ENCODE results near the gene KLK5.
"Not testable (repeated sequence)": the region's sequence is repeated elsewhere in the genome, so short reads cannot be mapped to it uniquely, and the experiment has no call there.

Gene KLK5, protein sequence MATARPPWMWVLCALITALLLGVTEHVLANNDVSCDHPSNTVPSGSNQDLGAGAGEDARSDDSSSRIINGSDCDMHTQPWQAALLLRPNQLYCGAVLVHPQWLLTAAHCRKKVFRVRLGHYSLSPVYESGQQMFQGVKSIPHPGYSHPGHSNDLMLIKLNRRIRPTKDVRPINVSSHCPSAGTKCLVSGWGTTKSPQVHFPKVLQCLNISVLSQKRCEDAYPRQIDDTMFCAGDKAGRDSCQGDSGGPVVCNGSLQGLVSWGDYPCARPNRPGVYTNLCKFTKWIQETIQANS

DNA sequence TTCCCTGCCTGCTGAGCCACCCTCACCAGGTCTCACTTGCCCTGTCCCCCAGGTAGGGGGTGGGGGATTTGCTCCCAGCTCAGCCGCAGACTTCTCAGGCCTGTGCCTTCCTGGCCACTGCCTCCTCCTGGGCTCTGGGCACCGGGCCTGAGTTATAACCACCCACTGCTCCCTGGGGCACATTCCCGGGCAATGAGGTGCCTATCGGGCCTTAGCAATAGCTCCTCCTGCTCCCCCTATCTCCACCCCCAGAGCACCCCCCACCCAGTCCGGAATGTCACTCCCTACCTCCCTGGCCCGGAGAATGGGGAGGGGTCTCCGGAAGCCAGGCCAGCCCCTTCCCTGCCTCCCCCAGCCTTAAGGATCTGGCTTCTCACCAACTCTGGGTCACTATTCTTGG lies at the start of gene KLK5:
TSS of gene KLK5 (minus strand) at position 129 of the 400 bp plus-strand sequence. CDS start 381 bp downstream, outside the sequence.
- DNase-seq = no peak

DNA sequence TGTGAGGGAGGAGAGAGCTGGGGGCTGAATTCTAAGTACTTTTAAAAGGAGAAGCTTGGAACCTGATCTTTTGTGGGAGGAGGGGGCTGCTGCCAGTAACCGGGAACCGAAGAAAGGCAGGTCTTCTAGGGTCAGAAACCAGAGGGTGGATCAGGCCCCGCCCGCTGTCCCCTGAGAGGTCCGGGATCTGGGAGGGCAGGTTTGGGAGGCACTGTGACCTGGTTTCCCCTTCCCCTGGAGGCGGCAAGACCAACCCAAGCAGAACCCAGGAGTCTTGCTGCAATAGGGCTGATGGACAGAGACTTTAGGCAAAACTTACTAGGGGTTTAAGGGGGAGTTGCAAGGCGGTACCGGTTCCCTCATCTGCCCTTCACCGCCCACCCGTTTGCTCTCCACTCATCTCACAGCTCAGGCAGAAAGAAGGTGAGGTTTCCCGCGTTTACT lies 49.3 kb upstream of the KLK5 start:
- no peak for DNase-seq

DNA sequence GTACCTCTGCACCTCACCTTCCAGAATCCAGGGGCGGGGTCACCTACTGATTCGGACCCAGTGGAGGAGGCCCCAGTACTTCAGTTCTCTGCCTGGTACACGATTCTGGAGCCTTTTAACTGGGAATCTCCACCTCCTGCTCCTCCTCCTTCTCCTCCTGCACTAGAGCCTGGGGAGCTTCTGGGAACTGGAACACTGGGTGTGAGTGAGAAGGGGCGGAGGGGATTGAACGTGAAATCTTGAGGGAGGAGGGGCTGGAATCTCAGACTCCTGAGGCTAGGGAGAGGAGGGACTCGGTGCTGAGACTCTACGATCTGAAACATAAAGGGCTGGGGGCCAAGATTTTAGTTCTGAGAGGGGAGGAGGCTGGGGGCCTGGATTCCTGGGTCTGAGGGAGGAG lies 48.7 kb upstream of the KLK5 start, which contains the start of gene KLK8:
TSS of gene KLK8 (minus strand) at position 90 of the 400 bp plus-strand sequence. CDS start 437 bp downstream, outside the sequence.
- DNase-seq = no peak

DNA sequence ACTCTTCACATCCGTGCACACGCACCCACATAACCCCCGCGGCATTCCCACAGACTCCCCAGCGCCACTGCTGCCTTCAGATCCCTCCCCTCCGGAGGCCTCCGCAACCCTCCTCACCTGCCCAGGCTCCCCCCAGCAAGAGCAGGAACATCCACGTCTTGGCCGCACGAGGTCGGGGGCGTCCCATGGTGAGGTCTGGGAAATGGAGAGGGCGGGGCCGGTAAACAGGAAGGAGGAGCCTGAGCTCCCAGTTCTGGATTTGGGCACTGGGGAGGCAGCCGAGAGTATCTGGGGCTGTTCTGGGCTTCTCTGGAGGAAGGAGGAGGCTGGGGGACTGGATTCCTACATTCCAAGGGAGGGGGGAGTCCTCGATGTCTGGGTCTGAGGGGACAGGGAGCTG lies 48.1 kb upstream of the KLK5 start:
- no peak for DNase-seq

- no peak for DNase-seq
Measured at GRCh38 chr19:51000426-51000825, 47.6 kb upstream of the KLK5 start.

DNA sequence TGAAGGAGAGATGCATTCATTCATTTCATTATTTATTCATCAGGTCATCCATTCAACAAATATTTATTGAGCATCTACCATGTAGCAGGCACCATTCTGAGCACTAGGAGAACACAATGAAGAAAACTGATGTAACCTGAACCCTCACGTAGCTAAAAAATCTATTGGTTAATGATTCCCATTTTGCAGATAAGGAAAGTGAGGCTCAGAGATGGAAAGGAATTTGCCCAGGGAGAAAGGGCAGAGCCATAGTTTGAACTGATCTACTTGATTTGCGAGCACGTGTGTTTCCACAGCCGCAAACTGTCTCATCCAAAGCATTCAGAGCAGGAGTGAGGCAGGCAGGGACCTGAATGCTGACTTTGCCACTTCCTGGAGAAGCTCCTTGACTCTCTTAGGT lies 45.8 kb upstream of the KLK5 start:
- no peak for DNase-seq

- DNase-seq = no peak
Measured at GRCh38 chr19:50998061-50998460, 45.2 kb upstream of the KLK5 start.

- DNase-seq = no peak
Measured at GRCh38 chr19:50994129-50994528, 41.3 kb upstream of the KLK5 start.

DNA sequence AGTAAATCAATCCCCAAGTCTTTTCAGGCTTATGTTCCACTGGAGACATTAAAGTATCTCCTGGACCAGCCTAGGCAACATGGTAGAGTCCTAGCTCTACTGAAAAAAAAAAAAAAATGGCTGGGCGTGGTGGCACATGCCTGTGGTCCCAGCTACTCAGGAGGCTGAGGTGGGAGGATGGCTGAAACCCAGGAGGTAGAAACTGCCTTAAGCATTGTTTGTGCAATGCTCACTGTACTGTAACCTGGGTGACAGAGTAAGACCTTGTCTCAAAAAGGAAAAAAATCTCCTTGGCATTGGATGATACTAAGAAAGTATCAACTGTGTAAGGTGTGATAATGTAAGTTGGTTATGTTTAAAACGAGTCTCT lies 39.8 kb upstream of the KLK5 start:
- DNase-seq = no peak

GRCh38 chr19:50984416-50984815 lies 31.6 kb upstream of the KLK5 start:
- DNase-seq = not testable (repeated sequence)

DNA sequence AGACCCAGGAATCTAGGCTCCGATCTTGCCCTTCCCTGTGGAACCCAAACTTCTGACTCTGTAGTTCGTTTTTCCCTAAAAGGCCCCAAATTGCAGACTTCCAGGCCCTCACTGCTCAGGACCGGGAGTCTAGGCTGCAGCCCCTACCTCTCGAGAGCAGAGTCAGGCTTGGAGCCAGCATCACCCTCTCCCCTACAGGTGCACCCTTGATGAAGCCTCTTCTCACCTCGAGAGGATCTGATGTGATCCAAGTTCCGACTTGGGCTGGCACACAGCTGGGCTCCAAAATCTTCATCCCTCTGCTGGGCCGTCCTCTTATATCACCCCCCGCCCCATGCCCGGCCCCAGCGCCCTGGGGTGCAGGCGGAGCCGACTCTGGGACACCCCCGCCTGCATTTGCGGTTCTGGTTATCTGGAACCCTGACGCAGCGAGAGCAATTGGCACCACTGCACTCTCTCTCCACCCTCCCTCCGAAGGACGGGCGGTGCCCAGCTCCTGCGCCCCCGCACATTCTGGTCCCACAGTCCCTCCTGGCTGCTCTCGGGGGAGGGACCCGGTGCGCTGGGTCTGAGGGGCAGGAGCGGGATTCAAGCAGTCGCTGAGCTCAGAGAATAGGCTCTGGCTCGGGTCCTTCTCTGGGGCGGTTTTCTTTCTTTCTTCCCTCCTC lies 30.9 kb upstream of the KLK5 start, which contains the start of gene KLK7:
TSS of gene KLK7 (minus strand) at position 293 of the 668 bp plus-strand sequence. CDS start 1,518 bp downstream, outside the sequence.
- no peak for DNase-seq

DNA sequence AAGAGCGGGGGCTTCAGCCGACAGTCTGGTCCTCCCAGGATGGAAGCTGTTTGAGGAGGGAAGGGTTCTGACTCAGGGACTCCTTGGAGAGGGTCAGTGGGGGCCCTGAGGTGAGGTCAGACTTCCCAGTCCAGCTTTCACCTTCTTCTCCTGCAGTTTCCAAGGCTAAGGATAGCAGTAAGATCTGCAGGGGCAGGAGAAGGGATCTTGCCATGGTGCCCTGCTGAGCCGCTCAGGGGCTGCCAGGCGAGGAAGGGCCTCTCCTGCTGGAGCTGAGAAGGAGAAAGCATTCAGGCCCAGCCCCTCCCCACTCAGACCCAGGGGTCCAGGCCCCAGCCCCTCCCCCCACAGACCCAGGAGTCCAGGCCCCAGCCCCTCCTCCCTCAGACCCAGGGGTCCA lies 29.3 kb upstream of the KLK5 start:
- no peak for DNase-seq

DNA sequence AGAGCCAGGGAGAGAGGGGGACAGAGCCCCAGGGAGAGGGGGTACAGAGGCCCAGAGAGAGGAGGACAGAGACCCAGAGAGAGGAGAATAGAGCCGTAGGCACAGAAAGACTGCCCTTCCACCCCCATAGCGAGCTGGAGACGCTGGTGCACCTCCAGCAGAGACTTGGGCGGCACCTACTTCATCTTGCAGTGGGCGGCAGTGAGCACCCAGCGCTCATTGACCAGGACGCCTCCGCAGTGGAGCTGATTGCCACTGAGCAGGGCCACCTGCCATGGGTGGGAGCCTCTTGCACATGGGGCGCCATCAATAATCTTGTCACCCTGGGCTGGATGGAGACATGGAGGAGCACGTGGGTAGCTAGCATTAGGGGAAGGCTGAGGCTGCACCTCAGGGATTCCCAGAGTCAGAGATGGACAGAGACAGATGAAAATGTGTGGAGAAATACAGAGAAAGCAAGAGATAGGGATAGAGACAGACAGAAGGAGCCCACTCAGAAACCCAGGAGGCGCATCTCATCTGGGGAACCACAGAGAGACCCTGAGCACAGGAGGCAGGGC lies 28.8 kb upstream of the KLK5 start:
- DNase-seq = no peak

GRCh38 chr19:50980208-50980607 lies 27.4 kb upstream of the KLK5 start:
- DNase-seq = no peak

DNA sequence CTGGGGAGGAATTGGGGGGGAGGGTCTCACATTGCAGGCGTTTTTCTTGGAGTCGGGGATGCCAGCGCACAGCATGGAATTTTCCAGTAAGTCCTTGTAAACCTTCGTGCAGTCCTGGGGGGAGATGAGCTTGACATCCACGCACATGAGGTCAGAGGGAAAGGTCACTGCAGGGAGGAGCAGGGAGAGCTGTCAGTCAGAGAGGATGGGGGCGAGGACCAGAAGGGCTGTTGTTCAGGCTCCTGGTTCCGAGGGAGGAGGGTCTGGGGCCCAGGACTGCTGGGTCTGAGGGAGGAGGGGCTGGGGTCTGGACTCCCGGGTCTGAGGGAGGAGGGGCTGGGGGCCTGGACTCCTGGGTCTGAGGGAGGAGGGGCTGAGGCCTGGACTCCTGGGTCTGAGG lies 26.9 kb upstream of the KLK5 start:
- DNase-seq = no peak

- DNase-seq = no peak
Measured at GRCh38 chr19:50978772-50979390, 26.0 kb upstream of the KLK5 start.

- no peak for DNase-seq
Measured at GRCh38 chr19:50977626-50978025, 24.8 kb upstream of the KLK5 start.

DNA sequence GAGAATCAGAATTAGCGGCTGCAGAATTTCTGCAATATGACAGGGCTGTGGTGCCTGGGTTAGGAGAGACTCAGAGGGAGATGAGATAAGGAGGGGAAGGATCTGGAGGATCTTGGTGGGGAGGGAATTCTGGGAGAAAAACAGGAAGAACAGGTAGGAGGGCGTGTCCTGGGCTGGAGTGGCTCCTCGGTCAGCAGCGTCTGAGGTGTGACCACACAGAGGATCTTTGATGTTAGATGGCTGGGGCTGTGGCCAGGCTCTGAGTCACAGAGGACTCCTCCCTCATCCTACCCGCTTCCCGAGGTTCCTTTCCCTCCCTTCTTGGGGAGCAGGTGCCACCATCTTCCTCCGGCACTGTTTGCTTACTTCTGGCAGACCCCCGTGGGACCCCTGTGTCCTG lies 22.9 kb upstream of the KLK5 start:
- no peak for DNase-seq

GRCh38 chr19:50974702-50975556 lies 22.1 kb upstream of the KLK5 start:
- DNase-seq = no peak

DNA sequence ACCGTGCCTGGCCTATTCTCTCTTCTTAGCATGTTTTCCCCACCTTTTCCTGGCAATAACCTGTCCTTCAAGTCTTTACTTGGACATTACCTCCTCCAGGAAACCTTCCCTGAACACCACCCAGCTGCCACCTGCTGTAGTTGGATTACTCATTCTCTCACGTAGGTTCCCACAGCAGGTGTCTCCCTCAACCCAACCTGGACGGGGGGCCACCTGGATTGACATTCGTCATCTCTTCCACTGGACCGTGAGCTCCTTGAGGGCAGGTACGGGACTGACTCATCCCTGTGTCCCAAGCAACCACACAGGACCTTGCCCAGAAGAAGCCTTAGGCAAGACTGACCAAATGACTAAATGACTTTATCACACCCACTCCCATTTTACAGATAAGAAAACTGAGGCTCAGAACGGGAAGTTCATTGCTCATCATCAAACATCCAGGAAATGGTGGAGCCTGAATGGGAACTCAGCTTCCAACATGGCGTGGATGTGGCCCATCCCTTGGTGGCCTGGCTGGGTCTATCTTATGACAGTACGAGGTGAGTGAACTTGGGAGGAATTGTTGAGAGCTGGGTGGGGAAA lies 20.0 kb upstream of the KLK5 start:
- DNase-seq = no peak

- DNase-seq = not testable (repeated sequence)
Measured at GRCh38 chr19:50969810-50970209, 17.0 kb upstream of the KLK5 start.

DNA sequence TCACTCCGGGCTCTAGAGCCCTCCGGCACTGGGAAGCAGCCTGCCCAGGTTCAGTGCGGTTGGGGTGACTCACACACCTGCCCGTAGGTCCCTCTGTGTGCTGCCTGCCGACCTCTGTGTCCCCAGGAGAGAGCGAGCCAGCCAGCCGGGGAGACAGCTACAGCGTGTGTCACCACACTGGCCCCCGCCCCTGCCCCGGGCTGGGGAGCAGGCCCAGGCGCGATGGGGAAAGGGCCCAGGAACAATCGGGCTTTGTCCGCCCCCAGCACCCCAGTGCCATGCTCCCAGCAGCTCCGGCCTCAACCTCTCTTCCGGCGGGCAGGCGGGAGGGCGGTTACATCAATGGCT lies 16.5 kb upstream of the KLK5 start, which contains the start of gene KLK6:
TSS of gene KLK6 (minus strand) at position 179 of the 348 bp plus-strand sequence. CDS start 1,487 bp downstream, outside the sequence.
- no peak for DNase-seq
